Left renal pelvis (tissue), 4 donors: Measurements from ENCODE around the gene VTI1A. TPM values are rescaled to one million over a fixed set of nuclear protein-coding genes. Genes with fewer than 3 reads are reported as not detected.
"Not testable (repeated sequence)": the region's sequence is repeated elsewhere in the genome, so short reads cannot be mapped to it uniquely, and the experiment has no call there.

Experiments used
- DNase-seq, 4 donors: peaks; one replicate each; pipeline ENCODE4 v3.0.0-alpha.2; 2013; ENCODE audit warnings: low read depth in 4 of 4, low spot score in 3 of 4
- polyA plus RNA-seq, 4 donors: library from polyadenylated mRNA; unstranded; fragments of 120-200 nt; gene quantifications; one replicate each; pipeline ENCODE4 v1.2.1, GENCODE V29; 2013; ENCODE audit not compliant: insufficient read length in 4 of 4

The VTI1A gene
- polyA plus RNA-seq, 4 donors: 13.9 to 21.5 (median 20.5) TPM

GRCh38 chr10:112584276-112584675 lies 137.3 kb downstream of the VTI1A start:
- DNase-seq: no peak

GRCh38 chr10:112585126-112585525 lies 138.1 kb downstream of the VTI1A start:
- no peak for DNase-seq

GRCh38 chr10:112585960-112586359 lies 138.9 kb downstream of the VTI1A start:
- DNase-seq: no peak

GRCh38 chr10:112587729-112588128 lies 140.7 kb downstream of the VTI1A start:
- DNase-seq: no peak

- DNase-seq: no peak
These were observed 141.4 kb downstream of the VTI1A start for GRCh38 chr10:112588225-112588990.

- DNase-seq: no peak
These were observed 142.1 kb downstream of the VTI1A start for GRCh38 chr10:112589081-112589480.

- DNase-seq: not testable (repeated sequence)
These were observed 143.8 kb downstream of the VTI1A start for GRCh38 chr10:112590786-112591185.

GRCh38 chr10:112593023-112593422 lies 146.0 kb downstream of the VTI1A start:
- DNase-seq: no peak

GRCh38 chr10:112601214-112602090 lies 154.4 kb downstream of the VTI1A start:
- no peak for DNase-seq

- DNase-seq: no peak
These were observed 156.0 kb downstream of the VTI1A start for GRCh38 chr10:112603062-112603461.

GRCh38 chr10:112605063-112605462 lies 158.0 kb downstream of the VTI1A start:
- DNase-seq: no peak

GRCh38 chr10:112607506-112607905 lies 160.5 kb downstream of the VTI1A start:
- no peak for DNase-seq

- DNase-seq: no peak
These were observed 166.6 kb downstream of the VTI1A start for GRCh38 chr10:112613620-112614019.

- DNase-seq: no peak
These were observed 167.1 kb downstream of the VTI1A start for GRCh38 chr10:112614072-112614471.

GRCh38 chr10:112614586-112614985 lies 167.6 kb downstream of the VTI1A start:
- DNase-seq: no peak

- DNase-seq: no peak
These were observed 168.3 kb downstream of the VTI1A start for GRCh38 chr10:112615269-112615668.

GRCh38 chr10:112616647-112617046 lies 169.6 kb downstream of the VTI1A start:
- no peak for DNase-seq

- no peak for DNase-seq
These were observed 171.8 kb downstream of the VTI1A start for GRCh38 chr10:112618814-112619213.

GRCh38 chr10:112619556-112619955 lies 172.5 kb downstream of the VTI1A start:
- DNase-seq: no peak

GRCh38 chr10:112622786-112623185 lies 175.8 kb downstream of the VTI1A start:
- DNase-seq: no peak

- DNase-seq: no peak
These were observed 177.6 kb downstream of the VTI1A start for GRCh38 chr10:112624546-112625048.
